ENCODE data around the gene PTPRD. TPM values are rescaled to one million over a fixed set of nuclear protein-coding genes. Genes with fewer than 3 reads are reported as not detected.

Gene PTPRD
- total RNA-seq, 1 experiment from 2014 or later, result 32.5 TPM

GRCh38 chr9:8468045-8468637, 2144.7 kb downstream of the PTPRD start:
- no peaks in the 10 kb centered on the region for H3K79me2 ChIP-seq (ENCODE audit: insufficient read depth, low read length)
- Mint-ChIP-seq H3K4me1 (no peaks in the 10 kb centered on the region), H3K27ac (no peak overlapping the region), H3K4me3 (no peak overlapping the region), H3K9me3 (no peaks in the 10 kb centered on the region), H3K36me3 (ENCODE audit: insufficient read depth in 1 of 3, low read depth in 3 of 3) (peaks cover 0 to 8% (median 5%) of the 10 kb centered on the region in 3 experiments; a peak in 1 of 7 replicates), H3K27me3 (ENCODE audit: low read depth) (no peaks in the 10 kb centered on the region)
- no peak overlapping the region for H2AK5ac ChIP-seq (ENCODE audit: insufficient read length, low read length)
- no peak overlapping the region for H3K4ac ChIP-seq (ENCODE audit: low read depth, low read length)
- no peak overlapping the region for H3K4me2 ChIP-seq (ENCODE audit: insufficient read depth, insufficient read length, low read length)
- no peak overlapping the region for H3T11ph ChIP-seq (ENCODE audit: low read length)
- no peak overlapping the region for H3K23ac ChIP-seq (ENCODE audit: insufficient read length, low read depth, low read length)
- DNase-seq, result no peak
- no CpG with 5 or more reads among the region's 3 CpGs for WGBS (ENCODE audit: extremely low coverage, insufficient read length, low lambda C conversion rate)
- no peak overlapping the region for H4K8ac ChIP-seq (replicated peaks; ENCODE audit: insufficient read length, low read depth, low read length)
- TF ChIP-seq CTCF (conservative IDR thresholded peaks at IDR 0.05), result no peak
- no peaks in the 10 kb centered on the region for H3K27me3 ChIP-seq (ENCODE audit: insufficient read depth, low read length)
- no peaks in the 10 kb centered on the region for H3K4me1 ChIP-seq (ENCODE audit: insufficient read depth, low read length)
- no peaks in the 10 kb centered on the region for H4K20me1 ChIP-seq (ENCODE audit: control insufficient read depth, insufficient read depth, insufficient read length)
- no peak overlapping the region for H3K18ac ChIP-seq (ENCODE audit: insufficient read length, low read depth, low read length)
- no peak overlapping the region for H3K27ac ChIP-seq (ENCODE audit: insufficient read length, low read depth, low read length)
- no peak overlapping the region for H4K5ac ChIP-seq (ENCODE audit: insufficient read length, low read depth, low read length)
- no peak overlapping the region for H2BK12ac ChIP-seq (ENCODE audit: insufficient read length, low read depth, low read length)
- no peak overlapping the region for H2BK5ac ChIP-seq (ENCODE audit: insufficient read length, low read length)
- no peaks in the 10 kb centered on the region for H3K79me1 ChIP-seq (ENCODE audit: insufficient read depth, low read depth, low read length, poor library complexity, severe bottlenecking)
- no peak overlapping the region for H2BK15ac ChIP-seq (ENCODE audit: low read depth, low read length)
- no peak overlapping the region for H2AFZ ChIP-seq (ENCODE audit: low read length)
- no peak overlapping the region for H2BK120ac ChIP-seq (ENCODE audit: low read depth, low read length, poor library complexity, severe bottlenecking)
- H2BK20ac ChIP-seq (ENCODE audit: low read depth, low read length, poor library complexity, severe bottlenecking), result no peak overlapping the region
- H3K14ac ChIP-seq (ENCODE audit: insufficient read depth, low read length), result no peak overlapping the region
- no peak overlapping the region for H4K91ac ChIP-seq (ENCODE audit: insufficient read length, low read depth, low read length)
- H3K9me3 ChIP-seq (ENCODE audit: control insufficient read depth, low read depth, low read length), result no peaks in the 10 kb centered on the region
- H3K9ac ChIP-seq (ENCODE audit: extremely low read depth, insufficient read length, low read length), result no peak overlapping the region
- no peaks in the 10 kb centered on the region for H3K23me2 ChIP-seq (ENCODE audit: insufficient read length, low read depth, low read length, poor library complexity, severe bottlenecking)
- H3K56ac ChIP-seq (ENCODE audit: insufficient read length, low read depth, low read length), result no peak overlapping the region

Measured in H9 (cell line).